MM.1S (cell line): ENCODE results near the gene RTKN.

Source experiments
- EZH2phosphoT487 ChIP-seq: fragments of 300-600 bp; sonication (generic); IDR thresholded peaks from 2 replicates; pipeline ENCODE4 v1.6.1; 2018; ENCODE audit warnings: antibody characterized with exemption, low read length
- TF ChIP-seq, protein P1 (sequence below): fragments of 300-600 bp; sonication (generic); IDR thresholded peaks from 2 replicates; pipeline ENCODE4 v1.5.1; 2016; ENCODE audit warnings: antibody characterized with exemption, low read length, mixed read lengths

GRCh38 chr2:74464406-74464805 lies 22.7 kb upstream of the RTKN start:
- TF ChIP-seq, protein P1, sequence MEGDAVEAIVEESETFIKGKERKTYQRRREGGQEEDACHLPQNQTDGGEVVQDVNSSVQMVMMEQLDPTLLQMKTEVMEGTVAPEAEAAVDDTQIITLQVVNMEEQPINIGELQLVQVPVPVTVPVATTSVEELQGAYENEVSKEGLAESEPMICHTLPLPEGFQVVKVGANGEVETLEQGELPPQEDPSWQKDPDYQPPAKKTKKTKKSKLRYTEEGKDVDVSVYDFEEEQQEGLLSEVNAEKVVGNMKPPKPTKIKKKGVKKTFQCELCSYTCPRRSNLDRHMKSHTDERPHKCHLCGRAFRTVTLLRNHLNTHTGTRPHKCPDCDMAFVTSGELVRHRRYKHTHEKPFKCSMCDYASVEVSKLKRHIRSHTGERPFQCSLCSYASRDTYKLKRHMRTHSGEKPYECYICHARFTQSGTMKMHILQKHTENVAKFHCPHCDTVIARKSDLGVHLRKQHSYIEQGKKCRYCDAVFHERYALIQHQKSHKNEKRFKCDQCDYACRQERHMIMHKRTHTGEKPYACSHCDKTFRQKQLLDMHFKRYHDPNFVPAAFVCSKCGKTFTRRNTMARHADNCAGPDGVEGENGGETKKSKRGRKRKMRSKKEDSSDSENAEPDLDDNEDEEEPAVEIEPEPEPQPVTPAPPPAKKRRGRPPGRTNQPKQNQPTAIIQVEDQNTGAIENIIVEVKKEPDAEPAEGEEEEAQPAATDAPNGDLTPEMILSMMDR: no peak
- TF ChIP-seq EZH2phosphoT487: no peak
